Stimulated activated CD4-positive, alpha-beta T cell treated with anti-CD3 and anti-CD28 coated beads, Interleukin-2, amount 100 ng/mL, for 48 hours (primary cell): ENCODE measurements around the gene PAQR5.
"Not testable (repeated sequence)": the region's sequence is repeated elsewhere in the genome, so short reads cannot be mapped to it uniquely, and the experiment has no call there.

ENCODE experiments used
- DNase-seq, 2 donors: peaks; one replicate each; pipeline ENCODE4 v3.0.0-alpha.2; 2020

The PAQR5 gene

DNA sequence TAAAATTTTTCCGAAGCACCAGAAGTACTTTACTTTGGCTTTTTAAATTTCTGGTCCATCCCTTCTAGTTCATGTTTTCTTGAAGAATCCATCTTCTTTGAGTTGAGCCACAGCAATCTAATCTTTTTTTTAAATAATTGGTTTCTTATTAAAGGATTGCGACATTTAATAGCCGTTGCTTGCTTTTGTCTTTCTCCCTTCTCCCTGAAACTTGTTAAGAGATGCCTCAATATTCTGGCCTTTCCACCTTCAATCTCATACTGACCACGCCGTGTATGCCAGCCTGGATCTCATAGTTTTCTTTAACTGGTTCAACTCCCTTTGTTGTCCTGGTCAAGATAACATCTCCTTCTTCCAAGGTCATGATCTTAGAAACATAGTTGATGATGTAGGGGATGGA is 135.5 kb downstream of the PAQR5 start:
- DNase-seq, result no peak

DNA sequence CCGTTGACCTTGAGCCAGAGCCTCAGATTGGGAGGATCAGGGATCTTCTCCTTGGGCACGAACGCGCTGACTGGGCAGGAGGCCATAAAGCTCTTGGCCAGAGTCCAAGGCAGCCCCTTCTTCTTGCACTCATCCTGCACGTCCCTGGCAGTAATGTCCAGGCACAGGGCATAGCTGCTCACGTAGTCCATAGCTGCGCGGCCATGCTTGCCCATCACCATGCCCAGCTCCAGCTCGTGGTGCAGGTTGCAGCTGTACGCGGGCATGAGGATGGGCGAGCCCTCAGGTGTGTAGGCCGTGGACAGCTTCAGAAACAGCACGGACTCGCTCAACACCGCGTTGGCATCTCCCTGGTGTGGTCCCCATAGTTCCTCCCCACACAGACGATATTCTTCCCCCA is 136.0 kb downstream of the PAQR5 start:
- DNase-seq, result no peak

DNA sequence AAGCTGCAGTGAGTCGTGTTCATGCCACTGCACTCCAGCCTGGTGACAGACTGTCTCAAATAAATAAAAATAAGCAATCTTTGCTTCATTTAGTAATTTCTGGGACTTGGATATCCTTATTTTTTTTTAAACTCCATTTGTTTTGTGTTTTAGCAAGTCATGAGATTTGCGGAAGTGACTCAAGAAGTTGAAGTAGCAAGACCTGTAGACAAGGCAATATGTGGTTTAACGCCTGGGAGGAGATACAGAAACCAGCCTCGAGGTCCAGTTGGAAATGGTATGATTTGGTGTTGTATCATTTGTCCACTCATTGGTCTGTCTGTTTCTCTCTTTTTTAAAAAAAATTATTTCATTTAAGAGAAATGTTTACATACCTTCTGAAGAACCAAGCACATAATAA is 137.3 kb downstream of the PAQR5 start:
- DNase-seq, result no peak

DNA sequence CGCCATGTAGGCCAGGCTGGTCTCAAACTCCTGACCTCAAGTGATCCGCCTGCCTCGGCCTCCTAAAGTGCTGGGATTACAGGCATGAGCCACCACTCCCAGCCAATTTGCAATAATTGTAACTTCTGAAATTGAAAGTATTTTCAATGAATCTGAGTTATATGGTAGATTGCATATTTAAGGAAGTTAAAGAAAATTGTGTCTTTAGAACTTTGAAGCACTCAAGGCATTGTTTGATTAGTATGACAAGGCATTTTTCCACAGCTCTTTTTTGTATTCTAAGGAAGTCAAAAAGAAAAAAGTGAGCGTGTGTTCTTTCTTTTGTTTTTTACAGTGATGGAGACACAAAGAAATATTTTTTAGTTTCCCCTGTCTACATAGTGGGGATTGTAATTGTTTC is 138.2 kb downstream of the PAQR5 start:
- DNase-seq, result no peak

DNA sequence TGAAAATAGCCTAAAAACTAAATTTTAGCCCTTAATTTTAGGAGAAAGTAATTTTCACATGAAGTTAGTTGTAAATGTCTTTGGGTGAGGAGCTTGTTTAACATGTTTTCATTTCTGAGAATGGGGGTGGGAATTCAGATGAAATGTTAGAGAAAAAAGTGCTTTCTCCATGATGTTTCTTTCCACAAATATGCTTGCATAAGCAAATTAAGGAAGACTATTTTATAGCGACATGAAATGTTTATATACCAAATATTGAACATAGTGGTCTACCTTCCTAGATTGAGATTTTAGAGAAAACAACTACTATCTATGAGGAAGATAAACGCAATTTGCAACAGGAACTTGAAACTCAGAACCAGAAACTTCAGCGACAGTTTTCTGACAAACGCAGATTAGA is 140.9 kb downstream of the PAQR5 start:
- DNase-seq, result no peak

DNA sequence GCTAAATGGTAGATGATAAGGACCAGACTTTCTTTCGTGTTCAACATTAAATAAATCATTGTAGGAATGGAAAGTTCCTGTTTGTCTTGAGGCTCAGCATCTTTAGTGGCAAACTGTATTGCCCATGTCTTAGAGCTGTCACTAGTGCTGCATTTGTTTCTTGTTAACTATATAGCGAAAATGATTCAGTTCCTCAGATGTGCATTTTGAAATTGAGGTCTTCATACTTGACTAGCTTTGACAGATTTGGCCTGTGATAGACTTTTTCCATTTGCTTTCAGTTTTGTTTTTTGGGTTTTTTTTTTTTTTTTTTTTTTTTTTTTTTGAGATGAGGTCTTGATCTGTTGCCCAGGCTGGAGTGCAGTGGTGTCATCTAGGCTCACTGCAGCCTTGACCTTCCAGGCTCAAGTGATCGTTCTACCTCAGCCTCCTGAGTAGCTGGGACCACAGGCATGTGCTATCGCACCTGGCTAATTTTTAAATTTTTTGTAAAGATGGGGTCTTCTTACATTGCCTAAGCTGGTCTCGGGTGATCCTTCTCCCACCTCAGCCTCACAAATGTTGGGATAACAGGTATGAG is 144.4 kb downstream of the PAQR5 start:
- DNase-seq, result no peak

DNA sequence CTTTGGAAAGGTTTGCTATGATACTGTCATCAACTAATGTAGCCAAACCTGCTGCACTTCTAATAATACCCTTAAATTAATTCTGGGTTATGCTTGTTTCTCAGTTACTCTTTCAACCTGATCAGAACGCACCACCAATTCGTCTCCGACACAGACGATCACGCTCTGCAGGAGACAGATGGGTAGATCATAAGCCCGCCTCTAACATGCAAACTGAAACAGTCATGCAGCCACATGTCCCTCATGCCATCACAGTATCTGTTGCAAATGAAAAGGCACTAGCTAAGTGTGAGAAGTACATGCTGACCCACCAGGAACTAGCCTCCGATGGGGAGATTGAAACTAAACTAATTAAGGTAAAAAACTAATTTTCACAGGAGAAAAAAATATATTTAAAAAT is 146.0 kb downstream of the PAQR5 start:
- no peak for DNase-seq

DNA sequence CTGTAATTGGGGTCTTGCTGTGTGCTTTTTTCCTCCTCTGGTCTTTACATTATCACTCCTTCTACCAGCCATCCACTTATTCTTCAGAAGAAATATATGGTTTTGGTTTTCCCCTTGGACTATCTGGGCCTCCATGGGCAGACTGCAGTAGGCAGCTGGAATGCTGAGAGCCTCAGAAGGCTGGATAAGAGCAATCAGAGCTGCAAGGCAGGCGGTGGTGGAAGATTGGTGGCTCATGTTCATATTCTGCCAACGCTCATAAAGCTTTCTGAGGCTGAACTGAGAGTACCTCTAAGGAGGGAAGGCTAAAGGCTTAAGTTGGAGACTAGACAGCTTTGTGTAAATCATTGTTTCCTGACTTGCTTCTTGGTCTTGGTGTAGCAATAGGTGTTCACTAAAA is 148.2 kb downstream of the PAQR5 start:
- no peak for DNase-seq

DNA sequence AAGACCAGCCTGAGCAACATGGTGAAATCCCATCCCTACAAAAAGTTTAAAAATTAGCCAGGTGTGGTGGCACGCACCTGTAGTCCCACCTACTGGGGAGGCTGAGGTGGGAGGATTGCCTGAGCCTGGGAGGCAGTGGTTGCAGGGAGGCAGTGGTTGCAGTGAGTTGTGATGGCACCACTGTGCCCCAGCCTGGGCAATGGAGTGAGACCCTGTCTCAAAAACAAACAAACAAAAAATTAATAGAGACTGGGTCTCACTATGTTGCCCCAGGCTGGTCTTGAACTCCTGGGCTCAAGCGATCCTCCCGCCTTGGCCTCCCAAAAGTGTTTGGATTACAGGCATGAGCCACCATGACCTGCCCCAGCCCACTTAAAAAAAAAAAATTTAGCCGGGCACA is 151.5 kb downstream of the PAQR5 start:
- DNase-seq, result not testable (repeated sequence)

DNA sequence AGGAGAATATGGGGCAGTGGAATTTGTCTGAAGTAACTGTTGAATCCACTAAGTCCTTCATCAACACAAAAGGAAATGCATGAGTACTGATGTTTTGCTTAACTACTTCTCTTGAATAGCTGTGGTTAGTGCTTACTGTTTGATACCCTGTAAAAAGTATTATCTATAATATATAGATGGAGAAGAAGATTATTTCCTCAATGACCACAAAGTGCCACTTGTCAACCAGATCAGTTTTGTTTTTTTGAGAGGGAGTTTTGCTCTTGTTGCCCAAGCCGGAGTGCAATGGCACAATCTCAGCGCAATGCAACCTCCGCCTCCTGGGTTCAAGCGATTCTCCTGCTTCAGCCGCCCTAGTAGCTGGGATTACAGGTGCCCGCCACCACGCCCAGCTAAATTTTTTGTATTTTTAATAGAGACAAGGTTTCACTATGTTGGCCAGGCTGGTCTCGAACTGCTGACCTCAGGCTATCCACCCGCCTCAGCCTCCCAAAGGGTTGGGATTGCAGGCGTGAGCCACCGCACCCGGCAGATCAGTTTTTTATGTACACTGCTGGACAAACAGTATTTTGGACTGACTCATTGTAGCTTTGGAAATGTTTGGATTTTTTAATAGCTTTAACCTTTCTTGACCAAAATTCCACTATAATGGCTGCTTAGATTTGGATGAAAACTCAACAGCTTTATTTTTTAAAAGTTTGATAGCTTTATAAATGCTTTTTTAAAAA is 152.4 kb downstream of the PAQR5 start:
- no peak for DNase-seq

DNA sequence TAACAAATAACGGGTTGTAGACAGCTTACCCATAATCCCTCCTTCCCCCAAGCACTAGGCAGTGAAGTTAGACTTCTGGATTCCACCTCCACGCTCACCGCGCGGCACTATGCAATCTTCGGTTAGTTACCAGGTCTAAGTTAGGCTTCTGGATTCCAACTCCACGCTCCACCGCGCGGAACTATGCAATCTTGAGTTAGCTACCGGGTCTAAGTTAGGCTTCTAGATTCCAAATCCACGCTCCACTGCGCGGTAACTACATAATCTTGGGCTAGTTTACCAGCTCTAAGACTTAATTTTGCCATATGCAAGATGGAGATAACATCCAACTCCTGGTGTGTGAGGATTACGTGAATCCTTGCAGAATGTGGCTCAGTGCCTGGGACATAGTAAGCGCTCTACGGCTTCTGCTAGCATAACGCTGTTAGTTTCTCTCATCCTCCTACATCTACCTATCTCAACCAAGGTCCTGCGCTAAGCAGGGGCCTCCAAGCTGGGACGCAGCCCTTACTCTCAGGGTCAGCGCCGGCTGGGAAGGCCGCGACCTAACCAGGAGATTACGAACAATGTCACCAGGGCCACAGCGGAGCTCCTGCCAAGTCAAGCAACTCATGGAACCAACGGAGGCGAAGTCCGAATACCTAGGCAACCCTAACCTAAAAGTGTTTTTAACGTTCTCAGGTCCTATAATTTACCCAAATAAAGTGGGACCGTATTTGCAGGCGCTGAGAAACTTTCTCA is 153.4 kb downstream of the PAQR5 start:
- DNase-seq, result no peak

DNA sequence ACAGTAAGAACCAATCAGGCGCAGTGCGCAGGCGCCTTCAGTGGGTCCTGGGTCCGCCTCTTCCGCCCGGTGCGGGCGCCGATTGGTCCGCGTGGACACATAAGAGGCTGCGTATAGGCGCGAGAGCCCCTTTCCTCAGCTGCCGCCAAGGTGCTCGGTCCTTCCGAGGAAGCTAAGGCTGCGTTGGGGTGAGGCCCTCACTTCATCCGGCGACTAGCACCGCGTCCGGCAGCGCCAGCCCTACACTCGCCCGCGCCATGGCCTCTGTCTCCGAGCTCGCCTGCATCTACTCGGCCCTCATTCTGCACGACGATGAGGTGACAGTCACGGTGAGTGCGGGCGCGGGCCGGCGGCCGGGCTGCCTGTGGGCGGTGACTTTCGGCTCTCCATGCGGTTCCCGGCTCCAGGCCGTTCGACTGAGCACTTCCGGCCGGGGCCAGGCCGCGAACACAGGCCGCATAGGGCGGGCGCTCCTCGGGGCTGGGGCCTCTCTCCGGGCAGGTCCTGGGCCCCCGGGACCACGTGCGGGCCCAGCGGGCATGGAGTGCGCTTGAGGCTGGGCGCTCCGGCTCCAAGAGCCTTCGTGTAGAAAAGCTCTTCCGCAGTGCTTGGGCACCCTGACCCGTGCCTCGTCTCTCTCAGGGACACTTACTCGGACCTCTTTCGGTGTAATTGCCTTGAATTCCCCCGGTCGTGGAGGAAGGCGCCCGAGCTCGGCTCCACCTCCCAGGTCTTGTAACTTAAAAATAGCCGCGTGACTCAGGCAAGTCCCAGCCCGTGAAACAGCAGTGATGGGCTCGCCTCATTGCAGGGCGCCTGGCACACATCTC is 154.2 kb downstream of the PAQR5 start, which contains the start of gene RPLP1:
RPLP1 (plus strand) TSS at position 127 of the 830 bp plus-strand sequence; CDS start at position 258, 131 bp downstream.
- DNase-seq, result peak; percentile 91 to 94

DNA sequence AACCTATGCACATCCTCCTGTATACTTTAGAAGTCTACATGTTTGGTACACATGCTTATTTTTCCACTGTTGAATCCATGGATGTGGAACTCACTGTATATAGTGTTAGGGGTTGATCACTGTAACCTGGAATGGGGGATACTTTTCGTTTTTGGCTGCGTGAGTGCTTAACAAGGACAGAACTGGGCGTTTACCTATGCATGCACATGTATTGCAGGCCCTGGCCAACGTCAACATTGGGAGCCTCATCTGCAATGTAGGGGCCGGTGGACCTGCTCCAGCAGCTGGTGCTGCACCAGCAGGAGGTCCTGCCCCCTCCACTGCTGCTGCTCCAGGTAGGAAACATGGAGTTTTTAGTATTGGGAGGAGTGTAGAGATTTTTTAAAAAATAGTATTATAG is 156.2 kb downstream of the PAQR5 start:
- DNase-seq, result no peak

DNA sequence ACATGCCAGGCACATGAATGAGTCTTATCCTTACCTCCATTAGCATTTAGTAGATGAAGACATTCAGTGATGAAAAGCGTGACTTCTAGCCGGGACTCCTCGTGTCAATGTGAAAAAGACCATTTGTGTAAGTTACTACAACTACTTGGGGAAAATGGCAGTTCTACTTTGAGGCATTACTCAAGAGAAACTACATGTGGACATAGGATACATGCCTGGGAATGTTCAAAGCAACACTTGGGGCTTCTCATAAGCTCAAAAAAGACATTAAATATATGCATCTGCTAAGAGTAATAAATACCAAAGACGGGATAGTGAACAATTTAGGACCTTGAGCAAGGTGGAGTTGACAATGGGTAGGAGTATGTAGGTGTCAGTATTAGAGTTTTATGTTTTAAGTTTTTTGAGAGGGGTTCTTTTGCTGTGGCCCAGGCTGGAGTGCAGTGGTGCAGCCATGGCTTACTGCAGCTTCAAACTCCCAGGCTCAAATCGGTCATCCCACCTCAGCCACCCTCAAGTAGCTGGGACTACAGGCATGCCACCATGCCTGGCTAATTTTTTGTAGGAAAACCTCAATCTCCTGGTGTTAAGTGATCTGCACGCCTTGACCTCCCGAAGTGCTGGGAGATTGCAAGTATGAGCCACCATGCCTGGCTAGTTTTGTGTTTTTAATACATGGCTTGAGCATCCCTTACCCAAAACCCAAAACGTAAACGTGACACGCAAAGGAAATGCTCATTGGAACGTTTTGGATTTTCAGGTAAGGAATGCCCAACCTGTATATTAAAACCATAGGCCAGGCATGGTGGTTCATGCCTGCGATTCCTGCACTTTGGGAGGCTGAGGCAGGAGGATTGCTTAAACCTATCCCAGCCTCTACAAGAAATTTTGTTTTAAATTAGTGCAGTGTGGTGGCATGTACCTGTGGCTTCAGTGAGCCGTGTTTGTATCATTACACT is 157.8 kb downstream of the PAQR5 start:
- DNase-seq, result no peak
